HCT116 (cell line): ENCODE results near the gene DNPEP. TPM values are rescaled to one million over a fixed set of nuclear protein-coding genes. Genes with fewer than 3 reads are reported as not detected.
"Not testable (repeated sequence)": the region's sequence is repeated elsewhere in the genome, so short reads cannot be mapped to it uniquely, and the experiment has no call there.

Experiments used
- ATAC-seq: fragments of 200-7000 bp; cut with Tn5 transposase; 2 replicates; pipeline ENCODE4 v1.9.1; 2020; ENCODE audit warnings: mild to moderate bottlenecking, moderate library complexity
- BruUV-seq: library from RNA; stranded (reverse); fragments of 400-500 nt; replicated peaks from 2 replicates; lab custom pipeline; 2021; lab: Mats Ljungman, UMichigan
- CTCF ChIA-PET: fragments of 300-600 bp; sonication (Branson Sonifier 250); formaldehyde crosslinking; loops from one replicate; lab custom pipeline; 2021; ENCODE audit warnings: antibody characterized with exemption; lab: Charles Lee
- POLR2A ChIA-PET: fragments of 300-600, 350-600 bp; sonication (Branson Sonifier 250); formaldehyde crosslinking; loops from one replicate; lab custom pipeline; 2021; ENCODE audit warnings: antibody characterized with exemption; lab: Charles Lee
- RAD21 ChIA-PET, 2 experiments: fragments of 300-600 bp; sonication (Branson Sonifier 250); formaldehyde crosslinking; loops; one replicate each; lab custom pipeline; 2023; ENCODE audit warnings: low total read pairs in 2 of 2; ENCODE audit not compliant: uncharacterized antibody in 2 of 2, unreplicated experiment in 2 of 2, low non-redundant PET in 1 of 2; lab: Charles Lee
- DNase-seq: peaks from one replicate; pipeline ENCODE4 v3.0.0-alpha.2; 2010; ENCODE audit warnings: low read depth, low spot score
- H2AFZ ChIP-seq: fragments of 200-600 bp; shearing (Covaris generic), sonication (generic); 2 replicates; pipeline ENCODE4 v1.6.1; 2017; ENCODE audit warnings: low read depth, mixed run types, mixed read lengths, antibody characterized with exemption, low read length; ENCODE audit not compliant: poor library complexity, severe bottlenecking
- H3K27ac ChIP-seq: 2 replicates; pipeline ENCODE4 v1.5.1; 2012; ENCODE audit warnings: low read depth, low read length
- H3K27me3 ChIP-seq: fragments of 200-600 bp; sonication (generic); 2 replicates; pipeline ENCODE4 v1.6.1; 2016; ENCODE audit warnings: mixed run types, low read length, mixed read lengths; ENCODE audit not compliant: insufficient read depth
- H3K36me3 ChIP-seq, 2 experiments: fragments of 200-500 bp in 1 of 2; fragments of 200-600 bp in 1 of 2; sonication (Bioruptor generic) in 1 of 2; sonication (generic) in 1 of 2; 2 replicates each; pipeline versions ENCODE4 v1.5.1 to v1.6.1; 2014 to 2016; ENCODE audit warnings: low read length in 2 of 2, inconsistent platforms in 1 of 2, mixed read lengths in 1 of 2, mixed run types in 1 of 2; ENCODE audit not compliant: insufficient read depth in 2 of 2, control insufficient read depth in 1 of 2
- H3K4me1 ChIP-seq, 2 experiments: fragments of 200-600 bp in 1 of 2; sonication (generic) in 1 of 2; 2 replicates each; pipeline versions ENCODE4 v1.5.1 to v1.6.1; 2012 to 2017; ENCODE audit warnings: low read length in 2 of 2, inconsistent platforms in 1 of 2, mild to moderate bottlenecking in 1 of 2, mixed read lengths in 1 of 2, mixed run types in 1 of 2, moderate library complexity in 1 of 2; ENCODE audit not compliant: insufficient read depth in 2 of 2, control insufficient read depth in 1 of 2
- H3K4me2 ChIP-seq: fragments of 200-600 bp; sonication (generic); 2 replicates; pipeline ENCODE4 v1.6.1; 2017; ENCODE audit warnings: mixed run types, low read length, mixed read lengths
- H3K4me3 ChIP-seq, 2 experiments: fragments of 200-600 bp in 1 of 2; sonication (generic) in 1 of 2; replicated peaks in 1 of 2; 2 replicates each; pipeline ENCODE4 v1.5.1; 2011 to 2016; ENCODE audit warnings: low read length in 2 of 2, control low read depth in 1 of 2, low read depth in 1 of 2, mild to moderate bottlenecking in 1 of 2, mixed read lengths in 1 of 2, mixed run types in 1 of 2
- H3K79me2 ChIP-seq: fragments of 200-600 bp; sonication (generic); 2 replicates; pipeline ENCODE4 v1.6.1; 2017; ENCODE audit warnings: mild to moderate bottlenecking, mixed run types, low read length, moderate library complexity, mixed read lengths; ENCODE audit not compliant: insufficient read depth
- H3K9ac ChIP-seq: fragments of 200-600 bp; sonication (generic); 2 replicates; pipeline ENCODE4 v1.6.1; 2016; ENCODE audit warnings: low read length, mixed read lengths
- H3K9me2 ChIP-seq: fragments of 200-600 bp; sonication (generic), shearing (Covaris generic); 2 replicates; pipeline ENCODE4 v1.6.1; 2017; ENCODE audit warnings: mixed run types, mild to moderate bottlenecking, moderate library complexity; ENCODE audit not compliant: insufficient read depth
- H3K9me3 ChIP-seq, 2 experiments: fragments of 200-500 bp in 1 of 2; fragments of 200-600 bp in 1 of 2; sonication (Bioruptor generic) in 1 of 2; sonication (generic) in 1 of 2; 2 replicates each; pipeline ENCODE4 v1.6.1; 2014 to 2017; ENCODE audit warnings: low read length in 2 of 2, mixed read lengths in 2 of 2, inconsistent platforms in 1 of 2, low read depth in 1 of 2, mild to moderate bottlenecking in 1 of 2, mixed run types in 1 of 2, moderate library complexity in 1 of 2; ENCODE audit not compliant: control insufficient read depth in 1 of 2, insufficient read depth in 1 of 2
- H4K20me1 ChIP-seq: fragments of 200-600 bp; sonication (generic), shearing (Covaris generic); 2 replicates; pipeline ENCODE4 v1.6.1; 2017; ENCODE audit warnings: mixed run types, mild to moderate bottlenecking, moderate library complexity; ENCODE audit not compliant: insufficient read depth
- CEBPB ChIP-seq: IDR thresholded peaks from 2 replicates; pipeline ENCODE4 v1.6.1; 2012; ENCODE audit warnings: low read depth
- EZH2 ChIP-seq: fragments of 200-600 bp; sonication (generic); IDR thresholded peaks from 2 replicates; pipeline ENCODE4 v1.6.1; 2017; ENCODE audit warnings: antibody characterized with exemption, mixed run types
- FOSL1 ChIP-seq: IDR thresholded peaks from 2 replicates; pipeline ENCODE4 v1.6.1; 2012; ENCODE audit warnings: low read depth
- POLR2A ChIP-seq: IDR thresholded peaks from 2 replicates; pipeline ENCODE4 v1.7.0; 2011; ENCODE audit warnings: borderline replicate concordance; ENCODE audit not compliant: insufficient read depth, insufficient read length; ENCODE audit errors: extremely low read depth
- RAD21 ChIP-seq: IDR thresholded peaks from 2 replicates; pipeline ENCODE4 v1.6.1; 2012; ENCODE audit warnings: low read depth, mild to moderate bottlenecking
- SRF ChIP-seq: IDR thresholded peaks from 2 replicates; pipeline ENCODE4 v1.6.1; 2012; ENCODE audit warnings: low read depth
- intact Hi-C: fragments of 100-400 bp; cut with micrococcal nuclease; formaldehyde crosslinking; loops from 2 replicates; pipeline ENCODE4 v1.10.0; 2022
- total RNA-seq: library from RNA; stranded (reverse); gene quantifications from one replicate; pipeline ENCODE4 v1.2.1, GENCODE V29; 2021; ENCODE audit not compliant: unreplicated experiment

DNPEP gene
- total RNA-seq, 1 experiment from 2014 or later, result 80.1 TPM

GRCh38 chr2:219395609-219396008, 7.9 kb upstream of the DNPEP start (continued):
- TF ChIP-seq CEBPB (no peak), FOSL1 (no peak), POLR2A (no peak), SRF (no peak), RAD21 (no peak)

GRCh38 chr2:219395056-219395455, 7.3 kb upstream of the DNPEP start:
- H3K4me3 ChIP-seq, CTCF ChIA-PET, H2AFZ ChIP-seq, H3K4me2 ChIP-seq, H4K20me1 ChIP-seq, H3K27ac ChIP-seq, RAD21 ChIA-PET, H3K27me3 ChIP-seq, BruUV-seq, H3K36me3 ChIP-seq, intact Hi-C loops, DNase-seq, POLR2A ChIA-PET, H3K9me3 ChIP-seq, H3K79me2 ChIP-seq, H3K9ac ChIP-seq, ATAC-seq, H3K9me2 ChIP-seq: not testable (repeated sequence)
- peaks cover 8 to 15% of the 10 kb centered on the region in 2 experiments; a peak in 3 of 4 replicates for H3K4me1 ChIP-seq

GRCh38 chr2:219392754-219393153, 5.0 kb upstream of the DNPEP start:
- no peak for ATAC-seq
- no peaks in the 10 kb centered on the region for H3K79me2 ChIP-seq
- no peak overlapping the region for H3K27ac ChIP-seq
- no peak overlapping the region for H3K9ac ChIP-seq
- TF ChIP-seq EZH2, result no peak
- TF ChIP-seq RAD21, result no peak
- TF ChIP-seq, all 23 proteins: peak for 0
- Histone ChIP-seq H3K9me3 (no peaks in the 10 kb centered on the region), H3K36me3 (no peaks in the 10 kb centered on the region), H4K20me1 (no peaks in the 10 kb centered on the region), H2AFZ (no peak overlapping the region), H3K9me2 (no peaks in the 10 kb centered on the region), H3K4me2 (no peak overlapping the region), H3K4me1 (peaks cover 6 to 11% of the 10 kb centered on the region in 2 experiments; a peak in 3 of 4 replicates), H3K4me3 (no peak overlapping the region), H3K27me3 (no peaks in the 10 kb centered on the region)
- ChIA-PET CTCF (no interaction called here), RAD21 (interaction anchor here in 1 of 2 experiments (0.7 kb wide), 1 partner anchor 31 kb away, joined by 3 read pairs; no protein-coding TSS in a partner anchor), POLR2A (no interaction called here)
- DNase-seq, result no peak
- BruUV-seq, result no TSS peak
- intact Hi-C loops, result no loop called here
